Fibroblast of lung (primary cell): ENCODE data around the gene NACA2. TPM values are rescaled to one million over a fixed set of nuclear protein-coding genes. Genes with fewer than 3 reads are reported as not detected.

Source experiments
- DNase-seq, 2 donors: peaks; one replicate each; pipeline versions ENCODE4 v3.0.0 to v3.0.0-alpha.2; 2010; ENCODE audit warnings: low read depth in 2 of 2
- H2AFZ ChIP-seq: 2 replicates; pipeline ENCODE4 v1.5.1; 2012; ENCODE audit warnings: low read length, control low read depth, inconsistent platforms
- H3K27ac ChIP-seq: 2 replicates; pipeline ENCODE4 v1.5.1; 2011; ENCODE audit warnings: low read length, control low read depth; ENCODE audit not compliant: insufficient read depth
- H3K27me3 ChIP-seq: 2 replicates; pipeline ENCODE4 v1.5.1; 2011; ENCODE audit warnings: mild to moderate bottlenecking, low read length; ENCODE audit not compliant: control insufficient read depth, insufficient read depth
- H3K36me3 ChIP-seq: 2 replicates; pipeline ENCODE4 v1.5.1; 2011; ENCODE audit warnings: low read length; ENCODE audit not compliant: control insufficient read depth, insufficient read depth
- H3K4me1 ChIP-seq: 2 replicates; pipeline ENCODE4 v1.5.1; 2011; ENCODE audit warnings: low read length; ENCODE audit not compliant: control insufficient read depth, insufficient read depth; ENCODE audit errors: extremely low read depth
- H3K4me2 ChIP-seq: 2 replicates; pipeline ENCODE4 v1.5.1; 2011; ENCODE audit warnings: low read length, control low read depth; ENCODE audit not compliant: insufficient read depth; ENCODE audit errors: extremely low read depth
- H3K4me3 ChIP-seq, 4 experiments: fragments of 200-600 bp in 1 of 4; sonication (generic) in 1 of 4; replicated peaks in 1 of 4; 2 replicates each; pipeline ENCODE4 v1.5.1; 2011 to 2016; ENCODE audit warnings: low read length in 4 of 4, low read depth in 3 of 4, mild to moderate bottlenecking in 3 of 4, control low read depth in 2 of 4, inconsistent platforms in 1 of 4, mixed read lengths in 1 of 4; ENCODE audit not compliant: insufficient read depth in 1 of 4; ENCODE audit errors: control extremely low read depth in 1 of 4
- H3K79me2 ChIP-seq: 2 replicates; pipeline ENCODE4 v1.5.1; 2012; ENCODE audit warnings: mild to moderate bottlenecking, low read length, inconsistent platforms; ENCODE audit not compliant: control insufficient read depth, insufficient read depth
- H3K9ac ChIP-seq: 2 replicates; pipeline ENCODE4 v1.5.1; 2011; ENCODE audit warnings: mild to moderate bottlenecking, low read length, control low read depth; ENCODE audit not compliant: insufficient read depth
- H3K9me3 ChIP-seq: 2 replicates; pipeline ENCODE4 v1.5.1; 2012; ENCODE audit warnings: low read depth, low read length; ENCODE audit not compliant: control insufficient read depth, insufficient read depth
- H4K20me1 ChIP-seq: 2 replicates; pipeline ENCODE4 v1.5.1; 2011; ENCODE audit warnings: low read length; ENCODE audit not compliant: control insufficient read depth, insufficient read depth; ENCODE audit errors: extremely low read depth
- CTCF ChIP-seq, 2 donors: IDR thresholded peaks in 1 of 2; conservative IDR thresholded peaks in 1 of 2; 1 replicate in 1 of 2; 2 replicates in 1 of 2; pipeline ENCODE4 v1.5.1; 2011 to 2012; ENCODE audit warnings: low read length in 2 of 2, control low read depth in 1 of 2, inconsistent platforms in 1 of 2, low read depth in 1 of 2, mild to moderate bottlenecking in 1 of 2
- EZH2 ChIP-seq: IDR thresholded peaks from 2 replicates; pipeline ENCODE4 v1.5.1; 2012; ENCODE audit warnings: low read length, control low read depth, mild to moderate bottlenecking; ENCODE audit errors: missing control alignments
- polyA plus RNA-seq, 2 donors: library from polyadenylated mRNA; depleted of rRNA in 1 of 2; stranded (reverse) in 1 of 2; unstranded in 1 of 2; fragments of >200 nt; gene quantifications; 2 replicates each; pipeline ENCODE4 v1.2.1, GENCODE V29; 2011 to 2012; ENCODE audit warnings: missing spikeins in 1 of 2
- total RNA-seq: library from RNA; depleted of rRNA; stranded (reverse); fragments of >200 nt; gene quantifications from 2 replicates; pipeline ENCODE4 v1.2.1, GENCODE V29; 2014

NACA2 gene
- total and polyA plus RNA-seq, 2 donors (not counting 1 experiment from before 2014, with no cell fraction given), result not detected

DNA sequence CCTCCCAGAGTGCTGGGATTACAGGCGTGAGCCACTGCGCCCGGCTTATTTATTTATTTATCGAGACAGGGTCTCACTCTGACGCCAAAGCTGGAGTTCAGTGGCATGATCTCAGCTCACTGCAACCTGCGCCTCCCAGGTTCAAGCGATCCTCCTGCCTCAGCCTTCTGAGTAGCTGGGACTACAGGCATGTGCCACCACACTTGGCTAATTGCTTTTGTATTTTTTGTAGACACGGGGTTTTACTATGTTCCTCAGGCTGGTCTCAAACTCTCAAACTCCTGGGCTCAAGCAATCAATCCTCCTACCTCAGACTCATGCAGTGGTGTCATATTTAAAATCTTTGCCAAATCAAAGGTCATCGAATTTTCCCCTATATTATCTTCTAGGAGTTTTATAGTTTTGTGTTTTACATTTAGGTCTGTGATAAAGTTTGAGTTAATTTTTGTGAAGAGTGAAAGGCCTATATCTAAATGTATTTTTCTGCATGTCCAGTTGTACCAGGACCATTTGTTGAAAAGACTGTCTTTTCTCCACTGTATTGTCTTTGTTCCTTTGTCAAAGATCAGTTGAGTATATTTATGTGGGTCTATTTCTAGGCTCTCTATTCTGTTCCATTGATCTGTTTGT is 47.1 kb downstream of the NACA2 start:
- no peaks in the 10 kb centered on the region for H3K79me2 ChIP-seq
- no peaks in the 10 kb centered on the region for H3K4me1 ChIP-seq
- no peak overlapping the region for H2AFZ ChIP-seq
- no peaks in the 10 kb centered on the region for H3K27me3 ChIP-seq
- no peaks in the 10 kb centered on the region for H3K36me3 ChIP-seq
- H3K27ac ChIP-seq, result no peak overlapping the region
- TF ChIP-seq CTCF (conservative IDR thresholded peaks at IDR 0.05 in 1 of 2, IDR thresholded peaks at IDR 0.05 in 1 of 2; ENCODE audit: low read depth in 1 of 2, low read length in 2 of 2), result no peak
- no peak for TF ChIP-seq EZH2
- DNase-seq, result no peak
- H3K4me2 ChIP-seq, result no peak overlapping the region
- H3K9me3 ChIP-seq, result no peaks in the 10 kb centered on the region
- no peak overlapping the region for H3K9ac ChIP-seq
- no peaks in the 10 kb centered on the region for H4K20me1 ChIP-seq
- H3K4me3 ChIP-seq, result no peak overlapping the region

GRCh38 chr17:61542027-61542426 is 49.0 kb downstream of the NACA2 start:
- no peaks in the 10 kb centered on the region for H3K4me1 ChIP-seq
- no peak overlapping the region for H3K4me3 ChIP-seq
- H3K27ac ChIP-seq, result no peak overlapping the region
- TF ChIP-seq EZH2, result no peak
- TF ChIP-seq CTCF (conservative IDR thresholded peaks at IDR 0.05 in 1 of 2, IDR thresholded peaks at IDR 0.05 in 1 of 2; ENCODE audit: low read depth in 1 of 2, low read length in 2 of 2), result no peak
- no peaks in the 10 kb centered on the region for H3K9me3 ChIP-seq
- H3K4me2 ChIP-seq, result no peak overlapping the region
- H3K79me2 ChIP-seq, result no peaks in the 10 kb centered on the region
- H3K9ac ChIP-seq, result no peak overlapping the region
- no peak for DNase-seq
- no peaks in the 10 kb centered on the region for H3K27me3 ChIP-seq
- H4K20me1 ChIP-seq, result no peaks in the 10 kb centered on the region
- H2AFZ ChIP-seq, result no peak overlapping the region
- H3K36me3 ChIP-seq, result no peaks in the 10 kb centered on the region

- Histone ChIP-seq H3K79me2 (no peaks in the 10 kb centered on the region), H3K4me2 (no peak overlapping the region), H3K9ac (no peak overlapping the region), H3K27me3 (no peaks in the 10 kb centered on the region), H3K27ac (no peak overlapping the region), H3K36me3 (no peaks in the 10 kb centered on the region), H3K4me1 (no peaks in the 10 kb centered on the region), H3K9me3 (no peaks in the 10 kb centered on the region), H2AFZ (no peak overlapping the region), H3K4me3 (no peak overlapping the region), H4K20me1 (no peaks in the 10 kb centered on the region)
- TF ChIP-seq EZH2, result no peak
- no peak for TF ChIP-seq CTCF (conservative IDR thresholded peaks at IDR 0.05 in 1 of 2, IDR thresholded peaks at IDR 0.05 in 1 of 2; ENCODE audit: low read depth in 1 of 2, low read length in 2 of 2)
- no peak for DNase-seq
Observed at GRCh38 chr17:61540874-61541273, 50.1 kb downstream of the NACA2 start.

Other genes with a start within 250 kb of the NACA2 start
- gene TBX2, start 191.4 kb downstream of the NACA2 start, total RNA-seq, result 98.1 and 148 TPM in 2 replicates
- 40.5 and 64.9 TPM in 2 replicates for gene TBX2, start 191.4 kb downstream of the NACA2 start, polyA plus RNA-seq
- gene TBX4, start 138.8 kb downstream of the NACA2 start, total RNA-seq, result 35.2 and 44.1 TPM in 2 replicates
- 84.3 and 93.9 TPM in 2 replicates for gene TBX4, start 138.8 kb downstream of the NACA2 start, polyA plus RNA-seq